GM18498 (cell line): Measurements from ENCODE around the gene ABTB2.
A peak's percentile ranks its signal among the peaks of the same experiment; 100 is the strongest.

Experiments used
- ATAC-seq: cut with Tn5 transposase; IDR thresholded peaks from one replicate; pipeline ENCODE4 v1.9.1; 2021; ENCODE audit warnings: mild to moderate bottlenecking, moderate library complexity; ENCODE audit not compliant: unreplicated experiment

Gene ABTB2

GRCh38 chr11:34245041-34245440, 112.8 kb downstream of the ABTB2 start:
- no peak for ATAC-seq

- peak; percentile 76 for ATAC-seq
These were observed 114.0 kb downstream of the ABTB2 start for GRCh38 chr11:34243600-34244464.

GRCh38 chr11:34242037-34242625, 115.7 kb downstream of the ABTB2 start:
- no peak for ATAC-seq

- no peak for ATAC-seq
These were observed 117.7 kb downstream of the ABTB2 start for GRCh38 chr11:34240150-34240494.

- no peak for ATAC-seq
These were observed 118.2 kb downstream of the ABTB2 start for GRCh38 chr11:34239465-34240149.

- ATAC-seq = no peak
These were observed 118.8 kb downstream of the ABTB2 start for GRCh38 chr11:34238966-34239365.

GRCh38 chr11:34238533-34238932, 119.3 kb downstream of the ABTB2 start:
- ATAC-seq = no peak

- ATAC-seq = no peak
These were observed 121.2 kb downstream of the ABTB2 start for GRCh38 chr11:34236572-34236971.

GRCh38 chr11:34235591-34236071, 122.2 kb downstream of the ABTB2 start:
- ATAC-seq = no peak

GRCh38 chr11:34235189-34235588, 122.6 kb downstream of the ABTB2 start:
- peak; percentile 28 for ATAC-seq

- peak; percentile 73 for ATAC-seq
These were observed 123.6 kb downstream of the ABTB2 start for GRCh38 chr11:34234086-34234740.

- no peak for ATAC-seq
These were observed 124.6 kb downstream of the ABTB2 start for GRCh38 chr11:34233215-34233614.

GRCh38 chr11:34232807-34233206, 125.0 kb downstream of the ABTB2 start:
- ATAC-seq = no peak

GRCh38 chr11:34226210-34226609, 131.6 kb downstream of the ABTB2 start:
- no peak for ATAC-seq

- ATAC-seq = no peak
These were observed 132.7 kb downstream of the ABTB2 start for GRCh38 chr11:34225091-34225490.

GRCh38 chr11:34224434-34224966, 133.3 kb downstream of the ABTB2 start:
- no peak for ATAC-seq

- ATAC-seq = no peak
These were observed 133.9 kb downstream of the ABTB2 start for GRCh38 chr11:34223907-34224306.

- ATAC-seq = no peak
These were observed 134.6 kb downstream of the ABTB2 start for GRCh38 chr11:34223021-34223813.

- no peak for ATAC-seq
These were observed 135.8 kb downstream of the ABTB2 start for GRCh38 chr11:34222030-34222429.

- ATAC-seq = no peak
These were observed 137.9 kb downstream of the ABTB2 start for GRCh38 chr11:34219941-34220370.
